HepG2 (cell line): ENCODE results near the gene PPM1E. TPM values are rescaled to one million over a fixed set of nuclear protein-coding genes. Genes with fewer than 3 reads are reported as not detected.

ENCODE experiments used
- CTCF ChIP-seq: sonication (generic); formaldehyde crosslinking; IDR thresholded peaks from 2 replicates; pipeline ENCODE4 v1.5.0; 2020; ENCODE audit warnings: mild to moderate bottlenecking, missing genetic modification reagents, moderate library complexity
- ETS1 ChIP-seq: sonication (generic); formaldehyde crosslinking; IDR thresholded peaks from 2 replicates; pipeline ENCODE4 v1.4.0; 2020; ENCODE audit warnings: missing genetic modification reagents
- HNRNPLL ChIP-seq: fragments of 200-400 bp; formaldehyde crosslinking; IDR thresholded peaks from 2 replicates; pipeline ENCODE4 v1.6.1; 2017; ENCODE audit warnings: mild to moderate bottlenecking, low read depth, low read length; ENCODE audit not compliant: poor library complexity, severe bottlenecking
- MLX ChIP-seq: IDR thresholded peaks from 2 replicates; pipeline ENCODE4 v1.6.1; 2016
- NBN ChIP-seq: fragments of 450-650 bp; conservative IDR thresholded peaks from 2 replicates; pipeline ENCODE4 v1.6.1; 2017
- NRL ChIP-seq: sonication (generic); formaldehyde crosslinking; IDR thresholded peaks from 2 replicates; pipeline ENCODE4 v1.5.0; 2020; ENCODE audit warnings: missing genetic modification reagents, mild to moderate bottlenecking, moderate library complexity, borderline replicate concordance
- TRIM24 ChIP-seq: sonication (generic); formaldehyde crosslinking; IDR thresholded peaks from 2 replicates; pipeline ENCODE4 v1.8.0; 2022; ENCODE audit warnings: mild to moderate bottlenecking, missing genetic modification reagents
- ZBTB42 ChIP-seq: sonication (generic); formaldehyde crosslinking; IDR thresholded peaks from 2 replicates; pipeline ENCODE4 v1.5.0; 2020; ENCODE audit warnings: mild to moderate bottlenecking, missing genetic modification reagents
- ZMAT3 ChIP-seq: sonication (generic); formaldehyde crosslinking; conservative IDR thresholded peaks from 2 replicates; pipeline ENCODE4 v1.7.0; 2021; ENCODE audit warnings: missing genetic modification reagents
- ZNF674 ChIP-seq: sonication (generic); formaldehyde crosslinking; IDR thresholded peaks from 2 replicates; pipeline ENCODE4 v1.5.0; 2020; ENCODE audit warnings: low read depth, mild to moderate bottlenecking, missing genetic modification reagents
- polyA plus RNA-seq, 8 experiments: library from polyadenylated mRNA; depleted of rRNA in 3 of 8; stranded (reverse) in 7 of 8; unstranded in 1 of 8; fragments of >200 nt; fragmentation: Illumina TruSeq in 4 of 8; extraction: Trizol in 4 of 8; gene quantifications; 2 replicates each; pipeline versions ENCODE4 v1.2.1 to v1.2.3, GENCODE V29; 2011 to 2016; ENCODE audit warnings: low read depth in 4 of 8, missing spikeins in 1 of 8, mixed read lengths in 1 of 8; ENCODE audit not compliant: insufficient read depth in 1 of 8
- total RNA-seq, 5 experiments: library from RNA; depleted of rRNA; stranded (reverse); fragments of >200 nt; fragmentation: Illumina TruSeq; extraction: Trizol; gene quantifications; 2 replicates each; pipeline ENCODE4 v1.2.3, GENCODE V29; 2016; ENCODE audit warnings: low read depth in 1 of 5
- TF ChIP-seq, protein P1 (sequence below): sonication (generic); formaldehyde crosslinking; IDR thresholded peaks from 2 replicates; pipeline ENCODE4 v1.5.0; 2020; ENCODE audit warnings: mild to moderate bottlenecking, missing genetic modification reagents
- TF ChIP-seq, protein P2 (sequence below): sonication (generic); formaldehyde crosslinking; IDR thresholded peaks from 2 replicates; pipeline ENCODE4 v1.5.1; 2020; ENCODE audit warnings: missing genetic modification reagents, mild to moderate bottlenecking, borderline replicate concordance
- TF ChIP-seq, protein P3 (sequence below): IDR thresholded peaks from 2 replicates; pipeline ENCODE4 v1.6.1; 2016; ENCODE audit warnings: low read depth
- TF ChIP-seq, protein P4 (sequence below): sonication (generic); formaldehyde crosslinking; IDR thresholded peaks from 2 replicates; pipeline ENCODE4 v1.9.0; 2022; ENCODE audit warnings: missing genetic modification reagents, mild to moderate bottlenecking, borderline replicate concordance
- TF ChIP-seq, protein P5 (sequence below): sonication (generic); formaldehyde crosslinking; IDR thresholded peaks from 2 replicates; pipeline ENCODE4 v1.4.0; 2020; ENCODE audit warnings: mild to moderate bottlenecking, missing genetic modification reagents

Gene PPM1E
- total and polyA plus RNA-seq, 2 of the 13 experiments (the other 11 are each of a cell fraction or from before 2014, with no cell fraction given): 0.15 TPM; not detected in 1

- TF ChIP-seq ETS1 (CRISPR knock-in tag): no peak
- TF ChIP-seq ZMAT3 (CRISPR knock-in tag): peak; percentile 62; the same call in 1 of the 2 replicates
- 0 out of 2 replicates have a peak, but pooled peaks have one; percentile 61 for TF ChIP-seq ZNF674 (CRISPR knock-in tag)
- no peak for TF ChIP-seq MLX (CRISPR knock-in tag)
- TF ChIP-seq ZBTB42 (CRISPR knock-in tag): no peak
- no peak for TF ChIP-seq NBN
- TF ChIP-seq, protein P1, sequence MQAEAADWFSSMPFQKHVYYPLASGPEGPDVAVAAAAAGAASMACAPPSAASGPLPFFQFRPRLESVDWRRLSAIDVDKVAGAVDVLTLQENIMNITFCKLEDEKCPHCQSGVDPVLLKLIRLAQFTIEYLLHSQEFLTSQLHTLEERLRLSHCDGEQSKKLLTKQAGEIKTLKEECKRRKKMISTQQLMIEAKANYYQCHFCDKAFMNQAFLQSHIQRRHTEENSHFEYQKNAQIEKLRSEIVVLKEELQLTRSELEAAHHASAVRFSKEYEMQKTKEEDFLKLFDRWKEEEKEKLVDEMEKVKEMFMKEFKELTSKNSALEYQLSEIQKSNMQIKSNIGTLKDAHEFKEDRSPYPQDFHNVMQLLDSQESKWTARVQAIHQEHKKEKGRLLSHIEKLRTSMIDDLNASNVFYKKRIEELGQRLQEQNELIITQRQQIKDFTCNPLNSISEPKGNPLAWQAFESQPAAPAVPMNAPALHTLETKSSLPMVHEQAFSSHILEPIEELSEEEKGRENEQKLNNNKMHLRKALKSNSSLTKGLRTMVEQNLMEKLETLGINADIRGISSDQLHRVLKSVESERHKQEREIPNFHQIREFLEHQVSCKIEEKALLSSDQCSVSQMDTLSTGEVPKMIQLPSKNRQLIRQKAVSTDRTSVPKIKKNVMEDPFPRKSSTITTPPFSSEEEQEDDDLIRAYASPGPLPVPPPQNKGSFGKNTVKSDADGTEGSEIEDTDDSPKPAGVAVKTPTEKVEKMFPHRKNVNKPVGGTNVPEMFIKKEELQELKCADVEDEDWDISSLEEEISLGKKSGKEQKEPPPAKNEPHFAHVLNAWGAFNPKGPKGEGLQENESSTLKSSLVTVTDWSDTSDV (CRISPR knock-in tag): 0 out of 2 replicates have a peak, but pooled peaks have one; percentile 29
- TF ChIP-seq, protein P2, sequence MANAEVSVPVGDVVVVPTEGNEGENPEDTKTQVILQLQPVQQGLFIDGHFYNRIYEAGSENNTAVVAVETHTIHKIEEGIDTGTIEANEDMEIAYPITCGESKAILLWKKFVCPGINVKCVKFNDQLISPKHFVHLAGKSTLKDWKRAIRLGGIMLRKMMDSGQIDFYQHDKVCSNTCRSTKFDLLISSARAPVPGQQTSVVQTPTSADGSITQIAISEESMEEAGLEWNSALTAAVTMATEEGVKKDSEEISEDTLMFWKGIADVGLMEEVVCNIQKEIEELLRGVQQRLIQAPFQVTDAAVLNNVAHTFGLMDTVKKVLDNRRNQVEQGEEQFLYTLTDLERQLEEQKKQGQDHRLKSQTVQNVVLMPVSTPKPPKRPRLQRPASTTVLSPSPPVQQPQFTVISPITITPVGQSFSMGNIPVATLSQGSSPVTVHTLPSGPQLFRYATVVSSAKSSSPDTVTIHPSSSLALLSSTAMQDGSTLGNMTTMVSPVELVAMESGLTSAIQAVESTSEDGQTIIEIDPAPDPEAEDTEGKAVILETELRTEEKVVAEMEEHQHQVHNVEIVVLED: peak; percentile 88
- TF ChIP-seq, protein P3, sequence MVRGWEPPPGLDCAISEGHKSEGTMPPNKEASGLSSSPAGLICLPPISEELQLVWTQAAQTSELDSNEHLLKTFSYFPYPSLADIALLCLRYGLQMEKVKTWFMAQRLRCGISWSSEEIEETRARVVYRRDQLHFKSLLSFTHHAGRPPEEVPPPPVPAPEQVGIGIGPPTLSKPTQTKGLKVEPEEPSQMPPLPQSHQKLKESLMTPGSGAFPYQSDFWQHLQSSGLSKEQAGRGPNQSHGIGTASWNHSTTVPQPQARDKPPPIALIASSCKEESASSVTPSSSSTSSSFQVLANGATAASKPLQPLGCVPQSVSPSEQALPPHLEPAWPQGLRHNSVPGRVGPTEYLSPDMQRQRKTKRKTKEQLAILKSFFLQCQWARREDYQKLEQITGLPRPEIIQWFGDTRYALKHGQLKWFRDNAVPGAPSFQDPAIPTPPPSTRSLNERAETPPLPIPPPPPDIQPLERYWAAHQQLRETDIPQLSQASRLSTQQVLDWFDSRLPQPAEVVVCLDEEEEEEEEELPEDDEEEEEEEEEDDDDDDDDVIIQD: no peak
- TF ChIP-seq HNRNPLL: peak; percentile 47
- TF ChIP-seq, protein P4, sequence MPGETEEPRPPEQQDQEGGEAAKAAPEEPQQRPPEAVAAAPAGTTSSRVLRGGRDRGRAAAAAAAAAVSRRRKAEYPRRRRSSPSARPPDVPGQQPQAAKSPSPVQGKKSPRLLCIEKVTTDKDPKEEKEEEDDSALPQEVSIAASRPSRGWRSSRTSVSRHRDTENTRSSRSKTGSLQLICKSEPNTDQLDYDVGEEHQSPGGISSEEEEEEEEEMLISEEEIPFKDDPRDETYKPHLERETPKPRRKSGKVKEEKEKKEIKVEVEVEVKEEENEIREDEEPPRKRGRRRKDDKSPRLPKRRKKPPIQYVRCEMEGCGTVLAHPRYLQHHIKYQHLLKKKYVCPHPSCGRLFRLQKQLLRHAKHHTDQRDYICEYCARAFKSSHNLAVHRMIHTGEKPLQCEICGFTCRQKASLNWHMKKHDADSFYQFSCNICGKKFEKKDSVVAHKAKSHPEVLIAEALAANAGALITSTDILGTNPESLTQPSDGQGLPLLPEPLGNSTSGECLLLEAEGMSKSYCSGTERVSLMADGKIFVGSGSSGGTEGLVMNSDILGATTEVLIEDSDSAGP (CRISPR knock-in tag): peak; percentile 58; the same call in 1 of the 2 replicates
- TF ChIP-seq CTCF: no peak
- TF ChIP-seq NRL (CRISPR knock-in tag): 0 out of 2 replicates have a peak, but pooled peaks have one; percentile 30
- no peak for TF ChIP-seq TRIM24 (CRISPR knock-in tag)
- TF ChIP-seq, protein P5, sequence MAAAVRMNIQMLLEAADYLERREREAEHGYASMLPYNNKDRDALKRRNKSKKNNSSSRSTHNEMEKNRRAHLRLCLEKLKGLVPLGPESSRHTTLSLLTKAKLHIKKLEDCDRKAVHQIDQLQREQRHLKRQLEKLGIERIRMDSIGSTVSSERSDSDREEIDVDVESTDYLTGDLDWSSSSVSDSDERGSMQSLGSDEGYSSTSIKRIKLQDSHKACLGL: peak; percentile 34; the same call in 1 of the 2 replicates
These were observed at the start of gene PPM1E (continued) for GRCh38 chr17:58755577-58756245.
